GM21367 (cell line): ENCODE data around the gene ATP2B3.
A peak's percentile ranks its signal among the peaks of the same experiment; 100 is the strongest.

ENCODE experiments used
- ATAC-seq: cut with Tn5 transposase; IDR thresholded peaks from one replicate; pipeline ENCODE4 v1.9.1; 2021; ENCODE audit not compliant: unreplicated experiment

The ATP2B3 gene

DNA sequence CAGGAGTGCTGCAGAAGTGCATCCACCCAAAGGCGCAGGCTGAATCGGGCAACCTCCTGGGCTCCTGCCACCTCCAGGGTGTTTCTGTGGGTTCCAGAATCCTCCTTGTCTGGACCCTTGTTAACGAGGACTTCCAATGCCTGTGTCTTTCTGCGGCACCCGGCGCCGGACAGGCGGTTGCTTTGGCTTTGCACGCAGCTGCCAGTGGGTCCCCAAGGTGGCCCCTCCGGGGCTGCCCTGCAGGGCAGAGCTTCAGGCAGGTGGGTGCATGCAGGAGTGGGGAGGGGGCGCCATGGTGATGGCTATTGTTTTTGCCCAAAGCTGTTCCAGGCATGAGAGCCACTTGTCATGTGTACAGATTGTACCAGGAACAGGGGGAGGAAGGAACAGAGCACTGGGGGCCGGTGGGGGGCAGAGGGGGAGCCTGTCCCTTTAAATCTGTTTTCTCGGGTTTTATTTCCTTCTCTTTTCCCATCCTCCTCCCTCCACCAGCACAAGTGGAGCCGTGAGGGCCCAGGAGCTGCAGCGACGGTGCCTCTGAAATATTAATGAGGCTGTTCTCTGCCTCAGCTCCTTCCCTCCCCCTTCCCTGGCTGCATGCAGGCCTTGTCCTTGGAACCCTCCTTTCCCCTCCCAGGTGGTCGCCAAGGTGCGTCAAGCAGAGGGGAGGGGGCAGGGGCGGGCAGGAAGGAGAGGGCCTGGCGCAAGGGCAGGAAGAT, 13.1 kb downstream of the ATP2B3 start:
- no peak for ATAC-seq

DNA sequence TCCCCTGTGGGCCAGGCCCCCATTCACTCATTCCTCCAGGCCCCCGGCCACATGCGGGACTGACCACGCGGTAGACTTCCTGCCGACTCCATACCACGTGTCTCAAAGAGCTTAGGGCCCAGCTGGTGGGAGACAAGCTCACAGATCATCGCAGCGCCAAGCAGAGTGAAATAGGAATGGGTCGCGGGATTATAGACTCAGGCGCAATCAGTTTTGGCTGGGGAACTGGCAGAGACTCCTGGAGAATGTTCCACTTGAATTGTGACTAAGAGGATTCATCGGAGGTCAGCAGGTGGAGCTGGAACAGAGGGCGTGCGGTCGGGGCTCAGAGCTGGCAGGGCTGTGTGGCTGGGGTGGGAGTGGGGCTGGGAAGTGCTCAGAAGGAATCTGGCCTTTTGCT, 15.6 kb downstream of the ATP2B3 start:
- no peak for ATAC-seq

- no peak for ATAC-seq
Measured at GRCh38 chrX:153537080-153537479, 19.6 kb downstream of the ATP2B3 start.

- ATAC-seq = no peak
Measured at GRCh38 chrX:153537526-153538295, 20.3 kb downstream of the ATP2B3 start.

DNA sequence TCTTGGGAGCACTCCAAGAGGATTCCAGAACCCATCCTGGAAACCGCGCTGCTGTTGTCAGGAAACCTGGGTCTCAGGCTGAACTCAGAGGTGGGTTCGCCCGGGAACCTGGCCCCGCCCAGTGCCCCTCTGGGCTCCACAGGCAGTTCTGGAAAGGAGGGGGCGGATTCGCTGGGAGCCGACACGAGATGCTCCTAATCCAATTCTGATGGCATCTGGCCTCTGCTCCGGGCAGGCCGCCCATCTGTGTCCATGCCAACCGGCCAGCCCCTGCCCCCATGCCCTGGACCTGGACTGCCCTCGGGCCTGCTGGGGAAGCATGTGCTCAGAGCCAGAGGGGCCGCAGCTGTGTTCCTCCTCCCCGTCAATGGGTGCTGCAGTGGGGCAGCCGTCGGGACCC, 21.0 kb downstream of the ATP2B3 start:
- ATAC-seq = no peak

GRCh38 chrX:153539171-153539978, 21.9 kb downstream of the ATP2B3 start:
- ATAC-seq = peak; percentile 62

GRCh38 chrX:153539979-153540358, 22.5 kb downstream of the ATP2B3 start:
- no peak for ATAC-seq

DNA sequence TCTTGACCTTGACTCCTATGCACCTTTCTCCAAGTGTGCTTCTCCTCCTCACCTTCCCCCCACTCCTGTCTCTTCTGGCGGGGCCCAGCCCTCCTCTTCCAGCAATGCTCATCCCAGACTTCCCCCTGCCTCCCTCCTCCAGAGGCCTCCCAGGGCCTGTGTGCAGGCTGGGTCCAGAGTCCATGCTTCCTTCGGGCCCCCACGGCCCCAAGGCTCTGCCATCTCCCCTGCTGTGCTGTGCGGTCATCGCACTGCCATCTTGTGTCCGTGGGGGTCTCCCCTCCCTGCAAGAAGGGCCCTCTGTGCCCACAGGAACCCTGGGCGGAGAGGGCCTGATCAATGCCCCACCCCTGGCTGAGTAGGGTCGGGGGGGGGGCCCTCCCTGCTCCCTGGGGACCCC, 27.3 kb downstream of the ATP2B3 start:
- no peak for ATAC-seq

DNA sequence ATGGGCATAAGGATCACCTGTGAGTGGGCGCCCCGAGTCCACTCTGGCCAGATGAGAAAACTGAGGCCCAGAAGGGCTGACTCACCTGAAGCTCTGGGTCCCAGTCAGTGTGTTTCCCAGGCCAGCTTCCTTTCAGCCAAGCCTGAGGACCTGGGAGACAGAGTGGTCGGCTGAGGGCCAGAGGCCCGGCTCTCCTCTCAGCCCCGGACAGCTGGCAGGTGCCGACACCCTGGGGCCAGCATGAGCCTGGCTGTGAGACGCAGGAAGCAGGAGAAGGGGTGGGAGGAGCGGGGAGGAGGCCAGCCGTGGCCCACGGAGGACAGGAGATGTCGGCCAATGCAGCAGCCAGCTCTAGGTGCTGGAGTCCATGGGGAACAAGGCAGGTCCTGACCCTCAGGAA, 28.9 kb downstream of the ATP2B3 start:
- no peak for ATAC-seq

DNA sequence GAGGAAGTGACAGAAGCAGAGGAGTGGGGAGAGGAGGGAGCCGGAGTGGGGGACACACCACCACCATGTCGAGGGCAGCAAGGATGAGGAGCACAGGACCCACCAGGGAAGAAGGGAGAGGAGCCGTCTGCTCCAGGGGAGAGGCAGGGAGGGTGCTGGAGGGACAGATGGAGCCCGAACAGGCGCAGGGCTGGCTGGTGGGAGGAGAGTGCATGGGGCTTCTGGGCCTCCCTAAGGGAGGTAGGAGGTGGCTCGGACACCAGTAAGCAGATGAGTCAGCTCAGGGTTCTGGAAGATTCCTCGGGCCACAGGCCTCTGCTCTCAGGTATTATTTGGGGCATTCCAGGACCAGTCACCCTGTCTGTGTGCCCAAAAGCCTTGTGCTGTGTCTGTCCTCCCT, 29.8 kb downstream of the ATP2B3 start:
- no peak for ATAC-seq

- ATAC-seq = no peak
Measured at GRCh38 chrX:153549231-153549630, 31.8 kb downstream of the ATP2B3 start.

DNA sequence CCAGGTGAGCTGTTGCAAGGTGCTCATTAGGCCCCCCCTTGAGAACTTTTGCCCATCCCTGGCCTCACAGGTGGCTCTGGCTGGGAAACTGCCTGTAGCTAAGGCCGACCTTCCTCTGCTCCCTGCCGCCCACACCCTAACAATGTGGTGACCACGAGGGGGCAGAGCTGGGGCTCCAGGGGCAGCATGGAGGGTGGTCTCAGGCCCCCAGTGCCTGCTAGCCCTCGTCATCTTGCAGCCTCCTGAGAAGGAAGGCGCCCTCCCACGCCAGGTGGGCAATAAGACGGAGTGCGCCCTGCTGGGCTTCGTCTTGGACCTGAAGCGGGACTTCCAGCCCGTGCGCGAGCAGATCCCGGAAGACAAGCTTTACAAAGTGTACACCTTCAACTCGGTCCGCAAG, 32.4 kb downstream of the ATP2B3 start:
- ATAC-seq = no peak

GRCh38 chrX:153551135-153551534, 33.7 kb downstream of the ATP2B3 start:
- no peak for ATAC-seq

- ATAC-seq = no peak
Measured at GRCh38 chrX:153554519-153555167, 37.2 kb downstream of the ATP2B3 start.

GRCh38 chrX:153556767-153557166, 39.3 kb downstream of the ATP2B3 start:
- ATAC-seq = no peak

DNA sequence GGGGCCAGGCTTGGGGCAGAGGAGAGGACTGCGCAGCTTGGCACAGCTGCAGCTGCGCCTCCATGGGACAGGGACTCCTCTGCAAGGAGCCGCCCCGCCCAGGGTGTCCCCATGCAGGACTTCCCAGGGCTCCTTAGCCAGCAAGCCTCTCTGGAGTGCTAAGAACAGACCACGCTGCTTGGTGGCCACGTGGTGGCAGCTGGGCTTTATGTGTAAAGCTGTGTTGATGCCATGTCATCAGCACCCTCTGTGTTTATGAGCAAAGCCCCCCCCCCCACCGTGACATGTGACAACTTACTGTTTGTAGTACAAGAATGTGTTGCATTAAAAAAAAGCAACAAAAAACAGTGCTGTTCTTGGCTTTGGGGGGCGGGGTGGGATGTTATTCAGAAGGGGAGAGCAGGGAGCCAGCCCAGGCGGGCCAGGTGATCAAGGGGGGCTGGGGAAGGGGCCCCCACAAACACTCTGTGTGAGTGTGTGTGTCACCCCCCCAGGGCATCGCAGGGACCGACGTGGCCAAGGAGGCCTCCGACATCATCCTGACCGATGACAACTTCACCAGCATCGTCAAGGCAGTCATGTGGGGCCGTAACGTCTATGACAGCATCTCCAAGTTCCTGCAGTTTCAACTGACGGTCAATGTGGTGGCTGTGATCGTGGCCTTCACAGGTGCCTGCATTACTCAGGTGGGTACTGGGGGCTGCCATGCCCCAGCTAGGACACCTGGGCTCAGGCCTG, 40.3 kb downstream of the ATP2B3 start:
- no peak for ATAC-seq

GRCh38 chrX:153560000-153560399, 42.6 kb downstream of the ATP2B3 start:
- no peak for ATAC-seq

- no peak for ATAC-seq
Measured at GRCh38 chrX:153560466-153560865, 43.0 kb downstream of the ATP2B3 start.

DNA sequence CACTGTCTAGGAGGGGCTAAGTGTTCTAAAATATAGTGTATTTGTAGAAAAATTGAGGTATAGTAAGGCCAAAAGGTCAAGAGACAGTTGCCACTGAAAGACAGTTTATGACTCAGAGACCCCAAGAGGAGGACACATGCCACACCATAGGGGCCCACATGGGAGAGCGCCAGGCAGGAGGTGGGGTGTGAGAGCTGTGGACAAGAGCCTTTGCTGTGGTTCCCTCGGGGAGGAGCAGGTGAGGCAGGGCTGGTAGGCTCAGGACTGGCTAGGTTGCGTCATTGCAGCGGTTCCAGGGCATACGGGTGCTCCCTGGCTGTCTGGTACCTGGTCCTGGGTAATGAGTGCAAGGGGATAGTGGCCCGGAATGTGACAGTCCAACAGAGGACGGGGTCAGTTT, 43.9 kb downstream of the ATP2B3 start:
- ATAC-seq = no peak

- ATAC-seq = no peak
Measured at GRCh38 chrX:153562546-153562945, 45.1 kb downstream of the ATP2B3 start.
